Erythroblast (primary cell): Measurements from ENCODE around the gene MRPS15.
"Not testable (repeated sequence)": the region's sequence is repeated elsewhere in the genome, so short reads cannot be mapped to it uniquely, and the experiment has no call there.

Experiments
- DNase-seq, 2 experiments: peaks; one replicate each; lab custom pipeline; 2025; lab: John Stamatoyannopoulos, UW
- GATA1 ChIP-seq: IDR thresholded peaks from 2 replicates; pipeline ENCODE4 v1.6.1; 2011; ENCODE audit warnings: low read depth, mild to moderate bottlenecking, control low read depth, low read length, moderate library complexity
- POLR2A ChIP-seq: IDR thresholded peaks from 2 replicates; pipeline ENCODE4 v1.6.1; 2011; ENCODE audit warnings: mild to moderate bottlenecking, low read length

Gene MRPS15

DNA sequence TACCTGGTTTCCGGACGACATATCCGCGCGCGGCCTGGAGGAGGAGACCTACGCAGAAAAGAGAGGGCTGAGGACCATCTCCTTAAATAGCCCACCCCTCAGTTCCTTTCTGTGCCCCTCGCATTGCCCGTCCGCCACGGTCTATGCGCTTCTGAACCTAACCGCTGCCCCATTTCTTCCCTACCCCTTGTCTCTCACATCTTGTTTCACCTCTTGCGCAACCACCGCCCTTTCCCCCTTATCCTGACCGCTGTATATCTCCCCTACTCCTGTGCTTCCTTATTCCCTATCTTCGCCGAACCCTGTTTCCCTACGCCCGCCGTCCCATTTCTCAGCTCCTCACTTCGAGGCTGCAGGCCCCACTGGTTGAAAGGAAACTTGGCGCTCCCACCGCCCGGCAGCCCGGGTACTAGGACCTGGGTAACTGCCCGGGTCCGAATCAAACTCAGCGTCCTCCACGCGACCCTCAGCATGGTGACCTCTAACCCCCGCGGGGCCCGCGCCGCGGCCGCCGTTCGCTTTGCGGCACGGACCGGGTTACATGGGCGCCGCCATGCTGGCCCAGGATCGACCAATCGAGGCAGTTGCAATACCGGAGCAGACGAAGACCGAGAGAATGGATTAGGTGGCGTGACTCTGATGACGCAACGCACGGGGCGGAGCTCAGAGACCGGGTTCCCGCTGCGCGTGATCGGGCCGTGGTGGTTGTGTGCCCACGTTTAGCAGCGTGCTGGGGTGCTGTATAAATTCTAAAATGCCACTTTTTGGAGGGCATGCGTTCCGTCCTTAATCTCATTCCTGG, at the start of gene MRPS15:
TSS of gene MRPS15 (minus strand) at position 582 of the 802 bp plus-strand sequence. CDS start at position 473, 109 bp downstream.
- DNase-seq = peak; percentile 96 to 97
- TF ChIP-seq GATA1 (no peak), POLR2A (peak; percentile 94)

DNA sequence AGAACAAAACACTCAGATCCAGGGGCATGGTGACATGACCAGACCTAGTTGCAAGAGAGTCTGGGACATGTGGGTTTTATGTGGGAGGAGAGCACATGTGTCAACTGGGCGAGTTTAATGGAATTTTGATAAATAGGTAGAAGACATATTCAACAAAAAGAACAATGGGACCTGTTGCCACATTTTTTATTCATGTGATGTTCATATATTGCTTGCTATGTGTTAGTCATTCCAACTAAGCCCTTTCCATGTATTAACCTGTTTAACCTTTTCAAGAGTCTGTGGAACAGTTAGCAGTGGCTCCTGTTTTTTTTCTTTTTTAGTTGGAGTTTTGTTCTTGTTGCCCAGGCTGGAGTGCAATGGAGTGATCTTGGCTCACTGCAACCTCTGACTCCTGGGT, 48.7 kb upstream of the MRPS15 start:
- TF ChIP-seq GATA1 (no peak), POLR2A (no peak)
- no peak for DNase-seq

DNA sequence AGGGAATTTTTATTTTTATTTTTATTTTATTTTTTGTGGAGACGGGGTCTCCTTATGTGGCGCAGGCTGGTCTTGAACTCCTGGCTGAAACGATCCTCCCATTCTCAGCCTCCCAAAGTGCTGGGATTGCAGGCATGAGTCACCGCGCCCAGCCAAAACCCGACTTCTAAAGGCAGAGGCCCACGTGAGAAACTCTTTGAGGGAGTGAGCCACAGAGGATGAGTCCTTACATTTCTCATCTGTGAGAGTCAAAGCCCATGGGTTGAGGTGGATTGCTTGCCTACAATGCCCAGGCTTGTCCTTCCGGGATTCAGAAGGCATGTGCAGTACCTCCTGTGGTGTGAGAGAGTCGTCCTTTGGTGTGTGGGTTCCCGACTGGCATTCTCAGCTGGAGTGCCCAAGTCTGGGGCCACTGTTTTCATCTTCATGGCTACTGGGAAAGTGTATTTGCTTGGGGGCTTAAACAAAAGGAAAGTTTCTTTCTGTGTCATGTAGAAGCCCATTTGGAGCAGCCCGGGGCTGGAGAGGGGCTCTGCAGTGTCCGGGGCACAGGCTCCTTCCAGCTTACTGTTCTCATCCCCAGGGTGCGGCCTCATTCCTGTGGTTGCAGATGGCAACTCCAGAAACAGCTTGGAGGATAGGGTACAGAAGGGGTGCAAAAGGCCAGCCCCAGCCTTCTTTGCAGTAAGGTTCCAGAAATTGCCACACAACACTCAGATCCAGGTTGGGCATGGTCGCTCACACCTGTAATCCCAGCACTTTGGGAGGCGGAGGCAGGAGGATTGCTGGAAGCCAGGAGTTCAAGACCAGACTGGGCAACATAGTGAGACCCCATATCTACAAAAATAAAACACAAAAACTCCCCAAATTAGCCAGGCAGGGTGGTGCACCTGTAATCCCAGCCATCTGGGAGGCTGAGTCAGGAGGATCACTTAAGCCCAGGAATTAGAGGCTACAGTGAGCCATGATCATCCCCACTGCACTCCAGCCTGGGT, 47.9 kb upstream of the MRPS15 start:
- no peak for TF ChIP-seq POLR2A
- no peak for TF ChIP-seq GATA1
- no peak for DNase-seq

DNA sequence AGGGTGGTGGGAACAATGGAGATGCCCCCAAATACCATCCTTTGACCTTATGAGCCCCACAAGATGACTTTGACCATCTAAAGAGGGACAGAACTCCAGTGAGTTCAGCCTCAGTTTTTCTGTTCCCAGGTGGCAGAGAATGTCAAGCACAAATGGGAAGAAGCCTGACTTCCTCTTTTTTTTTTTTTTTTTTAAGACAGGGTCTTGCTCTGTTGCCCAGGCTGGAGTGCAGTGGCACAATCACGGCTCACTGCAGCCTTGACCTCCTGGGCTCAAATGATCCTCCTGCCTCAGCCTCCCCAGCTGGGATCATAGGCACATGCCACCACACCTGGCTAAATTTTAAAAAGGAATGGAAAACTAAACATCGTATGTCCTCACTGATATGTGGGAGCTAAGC, 47.0 kb upstream of the MRPS15 start:
- DNase-seq = not testable (repeated sequence)

DNA sequence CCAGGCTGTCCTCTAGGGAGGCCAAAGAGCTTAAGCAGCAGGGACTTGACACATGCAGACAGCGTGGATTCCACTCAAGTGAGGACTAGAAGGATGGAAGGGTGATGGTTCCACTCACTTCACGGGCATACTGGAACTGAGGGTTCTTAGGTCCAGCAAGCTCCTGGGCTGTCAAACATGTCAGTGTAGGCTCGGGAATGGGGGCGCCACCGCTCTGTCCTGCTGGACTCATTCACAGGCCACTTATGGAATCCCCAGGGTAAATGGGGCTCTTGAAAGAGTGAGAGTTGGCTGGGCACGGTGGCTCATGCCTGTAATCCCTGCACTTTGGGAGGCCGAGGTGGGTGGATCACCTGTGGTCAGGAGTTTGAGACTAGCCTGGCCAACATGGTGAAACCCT, 46.2 kb upstream of the MRPS15 start:
- DNase-seq = no peak
- TF ChIP-seq GATA1 = no peak
- TF ChIP-seq POLR2A = no peak

DNA sequence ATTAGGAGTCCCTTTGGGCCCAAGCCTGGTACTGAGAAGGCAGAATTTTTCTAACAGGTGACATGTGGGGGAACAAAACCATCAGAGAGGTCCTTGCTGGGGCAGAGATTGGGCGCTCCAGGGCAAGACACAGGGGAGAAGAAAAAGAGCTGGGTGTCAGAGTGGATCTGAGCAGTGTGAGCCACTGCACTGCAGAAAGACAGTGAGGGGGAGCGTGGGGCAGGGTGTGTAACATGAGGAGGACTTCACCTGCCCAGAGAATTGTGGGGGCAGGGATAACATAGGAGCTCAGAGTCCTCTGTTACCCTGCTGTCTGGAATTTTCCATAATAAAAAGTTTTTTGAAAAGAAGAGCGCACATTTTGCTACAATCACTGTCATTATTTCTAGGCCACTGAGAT, 44.1 kb upstream of the MRPS15 start:
- TF ChIP-seq POLR2A = no peak
- no peak for TF ChIP-seq GATA1
- DNase-seq = no peak

DNA sequence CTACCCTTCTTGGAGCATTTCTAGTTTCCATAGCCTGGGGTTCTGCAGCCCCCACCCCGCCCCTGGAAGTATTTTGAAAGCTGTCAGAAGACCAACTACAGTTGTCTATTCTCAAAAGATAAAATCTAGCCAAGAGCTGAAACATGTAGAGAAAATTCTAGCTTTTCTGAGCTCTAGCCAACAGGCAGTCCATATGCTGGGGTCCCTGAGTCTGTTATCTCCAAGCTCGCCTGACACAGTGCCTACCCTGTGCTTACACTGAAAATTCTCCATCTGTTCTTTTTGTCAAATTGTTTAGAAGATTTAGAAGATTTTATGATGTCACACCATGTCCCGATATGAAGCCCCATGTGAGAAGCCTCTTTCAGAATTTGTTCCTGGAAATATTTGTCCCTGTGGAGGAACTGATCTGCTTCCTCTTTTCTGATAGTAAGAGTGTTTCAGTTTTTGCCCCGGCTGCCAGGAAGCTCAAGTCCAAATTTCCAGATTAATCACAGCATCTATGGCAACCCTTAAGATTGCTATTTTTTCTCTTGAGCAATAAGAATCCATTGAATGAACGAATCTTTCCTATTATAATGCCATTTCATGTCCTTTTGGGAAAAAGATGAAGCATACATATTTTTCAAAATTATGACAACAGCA, 42.2 kb upstream of the MRPS15 start:
- TF ChIP-seq GATA1 (no peak), POLR2A (no peak)
- DNase-seq = no peak

DNA sequence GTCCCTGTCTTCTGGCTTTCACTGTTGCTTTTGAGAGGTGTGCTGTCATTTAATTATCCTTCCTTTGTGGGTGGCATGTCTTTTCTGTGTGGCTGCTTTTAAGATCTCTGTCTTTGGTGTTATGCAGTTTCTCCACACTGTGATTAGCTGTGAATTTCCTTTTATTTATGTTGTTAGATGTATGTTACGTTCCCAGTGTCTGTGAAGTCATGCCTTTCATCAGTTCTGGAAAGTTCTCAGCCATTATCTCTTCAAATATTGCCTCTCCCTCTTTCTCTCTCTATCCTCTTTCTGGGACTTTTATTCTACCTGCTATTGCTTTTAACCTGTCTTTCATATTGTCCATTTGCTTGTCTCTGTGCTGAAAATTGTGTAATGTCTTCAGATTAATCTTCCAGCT, 39.5 kb upstream of the MRPS15 start:
- no peak for DNase-seq
- TF ChIP-seq POLR2A (no peak), GATA1 (no peak)

DNA sequence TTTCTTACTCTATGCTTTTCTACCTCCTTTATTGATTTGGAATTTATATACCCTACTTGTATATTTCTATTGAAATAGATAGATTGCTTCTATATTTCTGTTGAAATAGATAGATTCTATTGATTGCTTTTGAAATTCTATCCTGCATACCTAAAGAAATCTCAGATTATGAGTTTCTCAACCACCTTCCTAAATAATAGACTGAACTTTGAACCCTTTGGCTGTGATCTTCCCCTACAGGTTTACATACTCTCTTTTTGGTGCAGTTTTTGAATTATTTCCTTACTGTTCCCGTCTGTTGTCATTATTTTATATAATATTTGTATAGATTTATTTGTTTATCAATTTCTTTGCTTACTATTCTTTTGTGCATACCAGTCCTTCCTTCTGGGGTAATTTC, 39.0 kb upstream of the MRPS15 start:
- no peak for DNase-seq
- TF ChIP-seq POLR2A (no peak), GATA1 (no peak)

DNA sequence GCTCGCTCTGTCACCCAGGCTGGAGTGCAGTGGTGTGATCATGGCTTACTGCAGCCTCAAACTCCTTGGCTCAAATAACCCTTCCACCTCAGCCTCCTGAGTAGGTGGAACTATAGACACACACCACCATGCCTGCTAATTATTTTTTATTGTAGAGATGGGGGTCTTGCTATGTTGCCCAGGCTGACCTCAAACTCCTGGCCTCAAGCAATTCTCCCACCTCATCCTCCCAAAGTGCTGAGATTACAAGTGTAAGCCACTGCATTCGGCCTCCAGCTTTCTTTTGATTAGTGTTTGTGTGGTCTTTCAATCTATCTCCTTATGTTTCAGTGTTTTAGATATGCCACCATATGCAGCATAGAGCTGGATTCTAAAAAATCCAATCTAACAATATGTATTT, 38.4 kb upstream of the MRPS15 start:
- DNase-seq = no peak

DNA sequence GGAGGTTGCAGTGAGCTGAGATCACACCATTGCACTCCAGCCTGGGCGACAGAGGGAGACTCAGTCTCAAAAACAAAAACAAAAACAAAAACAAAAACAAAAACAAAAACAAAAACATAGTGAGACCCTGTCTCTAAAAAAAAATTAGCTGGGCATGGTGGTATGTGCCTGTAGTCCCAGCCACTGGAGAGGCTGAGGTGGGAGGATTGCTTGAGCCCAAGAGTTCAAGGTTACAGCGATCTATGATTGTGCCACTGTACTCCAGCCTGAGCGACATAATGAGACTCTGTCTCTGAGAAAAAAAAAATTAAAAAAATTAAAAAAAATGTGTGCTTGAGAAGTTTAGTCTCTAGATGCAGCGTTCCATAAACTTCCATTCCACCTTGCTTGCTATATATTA, 37.7 kb upstream of the MRPS15 start:
- DNase-seq = not testable (repeated sequence)

More for the DNA sequence above, 38.4 kb upstream of the MRPS15 start:
- TF ChIP-seq GATA1 (no peak), POLR2A (no peak)

DNA sequence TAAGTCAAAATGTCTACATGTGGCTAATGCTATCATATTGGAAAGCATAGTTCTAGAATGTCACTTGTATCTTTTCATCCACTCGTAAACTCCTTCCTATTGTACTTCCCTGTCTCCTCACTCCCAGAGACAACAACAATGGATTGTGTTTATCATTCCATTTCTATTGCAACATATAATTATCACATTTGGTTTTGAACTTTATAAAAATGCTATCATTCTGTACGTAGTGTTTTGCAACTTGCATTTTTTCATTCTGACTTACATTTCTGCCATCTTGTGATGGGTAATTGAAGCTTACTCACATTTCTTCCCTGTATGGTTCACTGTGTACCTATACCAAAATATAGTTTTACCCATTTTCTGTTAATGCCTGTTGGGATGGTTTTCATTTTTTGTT, 33.0 kb upstream of the MRPS15 start:
- TF ChIP-seq GATA1 = no peak
- no peak for TF ChIP-seq POLR2A
- DNase-seq = no peak

DNA sequence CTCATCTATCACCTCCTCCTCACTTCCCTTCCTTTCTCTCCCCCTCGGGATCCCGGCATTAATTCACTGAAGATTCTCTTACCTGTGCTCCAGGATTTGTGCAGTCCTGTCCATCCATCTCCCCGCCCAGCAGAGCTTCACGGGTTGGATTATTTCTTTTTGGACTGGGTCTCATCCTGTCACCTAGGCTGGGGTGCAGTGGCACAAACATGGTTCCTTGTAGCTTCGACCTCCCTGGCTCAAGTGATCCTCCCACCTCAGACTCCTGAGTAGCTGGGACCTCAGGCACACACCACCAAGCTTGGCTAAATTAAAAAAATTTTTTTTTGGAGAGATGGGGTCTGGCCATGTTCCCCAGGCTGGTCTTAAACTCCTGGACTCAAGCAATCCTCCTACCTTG, 30.8 kb upstream of the MRPS15 start:
- TF ChIP-seq GATA1 (no peak), POLR2A (no peak)
- no peak for DNase-seq

DNA sequence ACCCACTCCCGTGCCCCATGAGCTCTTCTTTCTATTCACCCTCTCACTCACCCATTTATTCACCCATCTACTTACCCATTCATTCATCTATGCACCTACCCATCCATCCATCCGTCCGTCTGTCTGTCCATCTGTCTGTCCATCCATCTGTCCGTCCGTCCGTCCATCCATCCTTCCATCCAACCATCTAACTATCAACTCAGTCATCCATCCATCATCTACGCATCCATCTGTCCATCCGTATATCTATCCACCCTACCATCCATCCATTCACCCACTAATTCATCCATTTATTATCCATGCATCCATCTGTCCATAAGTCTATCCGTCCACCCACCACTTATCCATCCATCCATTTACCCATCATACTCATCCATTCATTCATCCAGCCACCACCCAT, 29.3 kb upstream of the MRPS15 start:
- no peak for DNase-seq

More for the DNA sequence above, 29.3 kb upstream of the MRPS15 start:
- no peak for TF ChIP-seq POLR2A
- TF ChIP-seq GATA1 = no peak
